Astrocyte of the cerebellum (primary cell): Measurements from ENCODE around the gene SERP1.

Source experiments
- DNase-seq: peaks from one replicate; pipeline ENCODE4 v3.0.0-alpha.2; 2011; ENCODE audit warnings: low read depth
- H3K4me3 ChIP-seq: 2 replicates; pipeline ENCODE4 v1.5.1; 2011; ENCODE audit warnings: mild to moderate bottlenecking, low read depth, low read length, moderate library complexity
- in situ Hi-C: cut with HindIII; loops from 2 replicates; pipeline ENCODE4 v1.10.0; 2017; ENCODE audit warnings: low sequenced_read_pairs
- TF ChIP-seq, protein P1 (sequence below): IDR thresholded peaks from 2 replicates; pipeline ENCODE4 v1.5.1; 2012; ENCODE audit warnings: low read length, low read depth, moderate library complexity, mild to moderate bottlenecking; ENCODE audit errors: missing control alignments

SERP1 gene

DNA sequence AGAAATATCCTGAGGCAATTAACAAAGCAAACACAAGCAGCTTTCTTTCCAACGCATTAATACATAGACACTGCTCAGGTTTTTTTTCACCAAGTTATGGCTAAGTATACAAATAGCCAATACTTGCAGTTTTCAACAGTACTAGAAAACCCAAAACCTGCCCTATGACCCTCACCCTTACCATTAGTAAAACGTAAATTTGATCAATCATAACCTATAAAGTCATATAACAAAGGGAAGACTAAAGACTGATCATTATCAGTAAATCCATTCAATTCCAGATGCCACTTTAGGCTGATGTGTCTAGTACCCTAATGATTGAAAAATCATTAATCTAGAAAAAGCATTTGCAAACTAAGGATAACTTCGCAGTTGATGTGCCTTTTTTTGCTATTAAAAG lies 3.2 kb downstream of the SERP1 start:
- in situ Hi-C loops = no loop called here
- no peak overlapping the region for H3K4me3 ChIP-seq
- TF ChIP-seq, protein P1, sequence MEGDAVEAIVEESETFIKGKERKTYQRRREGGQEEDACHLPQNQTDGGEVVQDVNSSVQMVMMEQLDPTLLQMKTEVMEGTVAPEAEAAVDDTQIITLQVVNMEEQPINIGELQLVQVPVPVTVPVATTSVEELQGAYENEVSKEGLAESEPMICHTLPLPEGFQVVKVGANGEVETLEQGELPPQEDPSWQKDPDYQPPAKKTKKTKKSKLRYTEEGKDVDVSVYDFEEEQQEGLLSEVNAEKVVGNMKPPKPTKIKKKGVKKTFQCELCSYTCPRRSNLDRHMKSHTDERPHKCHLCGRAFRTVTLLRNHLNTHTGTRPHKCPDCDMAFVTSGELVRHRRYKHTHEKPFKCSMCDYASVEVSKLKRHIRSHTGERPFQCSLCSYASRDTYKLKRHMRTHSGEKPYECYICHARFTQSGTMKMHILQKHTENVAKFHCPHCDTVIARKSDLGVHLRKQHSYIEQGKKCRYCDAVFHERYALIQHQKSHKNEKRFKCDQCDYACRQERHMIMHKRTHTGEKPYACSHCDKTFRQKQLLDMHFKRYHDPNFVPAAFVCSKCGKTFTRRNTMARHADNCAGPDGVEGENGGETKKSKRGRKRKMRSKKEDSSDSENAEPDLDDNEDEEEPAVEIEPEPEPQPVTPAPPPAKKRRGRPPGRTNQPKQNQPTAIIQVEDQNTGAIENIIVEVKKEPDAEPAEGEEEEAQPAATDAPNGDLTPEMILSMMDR = no peak
- no peak for DNase-seq

DNA sequence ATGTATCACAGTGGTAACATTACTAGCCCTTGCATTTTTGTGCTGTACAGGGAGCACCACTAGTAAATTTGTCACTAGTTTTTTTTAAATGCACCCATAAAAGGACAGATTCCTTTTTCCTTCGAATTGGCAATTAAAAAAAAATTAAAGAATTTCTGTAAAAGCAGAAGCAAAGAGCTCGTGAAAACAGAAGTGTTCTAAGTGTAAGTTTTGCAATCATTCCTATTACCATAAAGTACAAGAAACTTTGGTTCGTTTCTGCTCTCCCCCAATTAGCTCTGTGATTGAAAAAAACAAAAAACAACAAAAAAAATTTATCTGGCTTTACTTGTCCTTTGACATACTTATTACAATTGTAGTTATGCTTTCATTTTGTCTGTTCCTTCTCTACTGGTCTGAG lies 5.3 kb downstream of the SERP1 start:
- DNase-seq = no peak
- TF ChIP-seq, protein P1 = no peak
- H3K4me3 ChIP-seq = no peak overlapping the region
- in situ Hi-C loops = no loop called here

GRCh38 chr3:150540297-150540696 lies 6.0 kb downstream of the SERP1 start:
- TF ChIP-seq, protein P1 = no peak

DNA sequence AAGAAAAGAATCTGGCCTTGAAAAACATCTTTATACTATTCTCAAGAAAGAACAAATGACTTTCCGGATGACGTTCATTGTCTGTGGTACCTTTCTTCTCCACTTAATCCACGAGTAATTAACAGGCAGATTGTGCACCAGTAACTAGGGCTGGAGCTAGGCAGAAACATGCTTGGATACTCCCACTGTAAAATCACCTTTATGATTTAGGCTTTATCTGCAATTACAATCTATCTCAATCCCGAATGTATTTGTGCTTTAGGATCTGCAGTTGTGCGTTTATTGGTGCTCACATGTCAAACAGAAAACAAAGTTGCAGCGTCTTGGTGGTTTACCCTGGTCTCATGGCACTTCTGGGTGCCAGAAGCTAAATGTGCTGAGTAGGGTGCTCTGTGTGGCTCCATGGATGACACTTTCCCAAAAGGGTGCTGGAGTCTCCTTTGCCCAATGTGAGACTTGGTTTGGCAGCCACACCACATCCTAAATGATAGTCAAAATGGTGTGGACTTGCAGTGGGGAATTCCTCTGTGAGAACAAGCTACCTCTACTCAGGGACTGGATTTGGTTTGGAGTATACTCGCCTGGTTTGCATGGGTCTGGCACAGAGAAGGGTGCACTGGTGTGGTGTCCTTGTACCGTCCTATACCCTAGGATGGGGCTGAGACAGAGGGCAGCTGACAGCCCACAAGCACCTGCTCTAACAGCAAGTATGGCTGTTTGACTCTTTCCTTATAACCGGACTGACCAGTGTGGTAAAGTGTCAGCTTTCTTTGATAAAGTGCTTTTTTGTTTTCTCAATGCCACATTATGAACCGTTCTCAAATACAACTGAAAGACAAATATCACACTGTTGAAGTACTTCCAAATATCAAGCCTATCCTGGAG lies 7.7 kb downstream of the SERP1 start:
- no peak overlapping the region for H3K4me3 ChIP-seq
- TF ChIP-seq, protein P1 = no peak
- no peak for DNase-seq
- in situ Hi-C loops = no loop called here

More at GRCh38 chr3:150540297-150540696, 6.0 kb downstream of the SERP1 start:
- in situ Hi-C loops = no loop called here
- H3K4me3 ChIP-seq = no peak overlapping the region
- DNase-seq = no peak

- TF ChIP-seq, protein P1 = no peak
- no peak for DNase-seq
- no peak overlapping the region for H3K4me3 ChIP-seq
- in situ Hi-C loops = no loop called here
Observed at GRCh38 chr3:150535204-150535603, 11.1 kb downstream of the SERP1 start.

DNA sequence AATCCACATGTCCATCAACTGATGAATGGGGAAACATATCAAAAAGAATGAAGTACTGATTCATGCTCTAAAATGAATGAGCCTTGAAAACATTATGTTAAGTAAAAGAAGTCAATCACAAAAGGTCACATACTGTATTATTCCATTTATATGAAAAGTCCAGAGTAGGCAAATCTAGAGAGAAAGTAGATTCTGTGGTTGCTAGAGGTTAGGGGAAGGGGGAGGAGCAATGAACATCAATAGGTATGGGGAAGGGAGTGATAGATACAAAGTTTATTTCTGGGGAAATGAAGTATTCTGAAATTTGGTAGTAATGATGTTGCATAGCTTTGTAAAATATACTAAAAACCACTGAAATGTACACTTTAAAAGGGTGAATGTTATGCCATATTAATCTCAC lies 14.5 kb downstream of the SERP1 start:
- no peak for DNase-seq
- TF ChIP-seq, protein P1 = no peak

More for the DNA sequence above, 14.5 kb downstream of the SERP1 start:
- in situ Hi-C loops = no loop called here
- no peak overlapping the region for H3K4me3 ChIP-seq
